Measurements from ENCODE around the gene ABTB2. TPM values are rescaled to one million over a fixed set of nuclear protein-coding genes. Genes with fewer than 3 reads are reported as not detected.

Gene ABTB2
- total RNA-seq, 1 donor from 2014 or later: 9.8 TPM

- DNase-seq (ENCODE audit: low spot score): peak; percentile 51
Observed at GRCh38 chr11:34341931-34342533, 15.8 kb downstream of the ABTB2 start.

- no peak for DNase-seq (ENCODE audit: low spot score)
Observed at GRCh38 chr11:34341096-34341495, 16.7 kb downstream of the ABTB2 start.

GRCh38 chr11:34340653-34341052 is 17.2 kb downstream of the ABTB2 start:
- DNase-seq (ENCODE audit: low spot score): no peak

- DNase-seq (ENCODE audit: low spot score): no peak
Observed at GRCh38 chr11:34339149-34340064, 18.4 kb downstream of the ABTB2 start.

GRCh38 chr11:34337016-34337415 is 20.8 kb downstream of the ABTB2 start:
- DNase-seq (ENCODE audit: low spot score): no peak

DNA sequence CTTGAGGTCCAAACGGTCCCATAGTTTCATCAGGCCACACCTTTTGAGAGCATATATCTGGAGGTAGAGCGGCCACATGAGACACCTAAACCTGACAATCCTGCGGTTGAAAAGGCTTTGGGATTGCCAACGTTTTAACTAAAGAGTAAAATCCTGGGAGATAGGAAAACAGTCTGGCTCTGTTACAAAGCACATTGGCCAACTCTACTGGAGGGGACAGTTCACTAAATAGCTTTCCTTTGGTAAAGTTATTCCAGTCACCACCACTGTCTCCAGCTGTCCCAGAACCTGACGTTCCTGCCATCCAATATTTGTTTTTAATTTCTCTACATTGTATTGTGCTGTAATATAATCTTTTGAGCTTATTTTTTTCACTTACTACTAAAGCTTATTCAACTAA is 22.0 kb downstream of the ABTB2 start:
- DNase-seq (ENCODE audit: low spot score): no peak

- DNase-seq (ENCODE audit: low spot score): no peak
Observed at GRCh38 chr11:34335331-34335730, 22.5 kb downstream of the ABTB2 start.

- no peak for DNase-seq (ENCODE audit: low spot score)
Observed at GRCh38 chr11:34333787-34334186, 24.0 kb downstream of the ABTB2 start.

- no peak for DNase-seq (ENCODE audit: low spot score)
Observed at GRCh38 chr11:34332524-34332923, 25.3 kb downstream of the ABTB2 start.

DNA sequence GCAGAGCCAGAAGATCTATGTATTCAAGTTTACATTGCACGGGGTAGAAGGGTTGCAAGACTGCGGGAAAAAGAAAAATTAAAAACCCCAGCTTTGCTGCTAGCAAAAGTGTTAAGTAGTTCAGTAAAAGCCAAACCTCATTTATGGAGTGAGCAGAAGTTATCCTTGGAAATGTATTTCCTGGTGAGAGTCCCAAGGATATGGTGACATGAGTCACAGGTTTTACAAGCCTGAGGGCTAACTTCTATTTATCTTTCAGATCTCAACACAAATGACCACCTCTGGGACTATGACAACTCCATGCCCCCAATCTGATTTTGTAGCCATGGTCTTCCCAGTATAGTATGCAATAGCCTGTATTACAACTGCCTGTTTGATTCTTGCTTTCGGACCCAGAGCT is 26.1 kb downstream of the ABTB2 start:
- DNase-seq (ENCODE audit: low spot score): no peak

DNA sequence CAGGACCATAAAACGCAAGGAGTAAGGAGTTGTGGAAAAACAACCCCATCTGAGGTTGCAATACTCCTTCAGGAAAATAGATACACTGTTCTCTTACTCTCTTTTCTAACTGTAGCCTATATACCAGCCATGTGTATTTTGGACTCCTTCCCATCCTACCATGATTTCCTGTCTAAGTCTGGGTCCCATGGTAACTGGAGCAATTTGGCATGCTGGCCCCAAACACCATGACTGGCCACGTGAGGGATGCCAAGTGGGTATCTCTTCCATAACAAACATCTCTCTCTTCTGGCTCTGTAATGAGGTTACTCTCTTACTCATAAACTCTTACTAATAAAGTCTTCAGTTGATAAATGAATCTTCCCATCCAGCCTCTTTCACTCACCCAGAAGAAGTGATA is 26.5 kb downstream of the ABTB2 start:
- no peak for DNase-seq (ENCODE audit: low spot score)

DNA sequence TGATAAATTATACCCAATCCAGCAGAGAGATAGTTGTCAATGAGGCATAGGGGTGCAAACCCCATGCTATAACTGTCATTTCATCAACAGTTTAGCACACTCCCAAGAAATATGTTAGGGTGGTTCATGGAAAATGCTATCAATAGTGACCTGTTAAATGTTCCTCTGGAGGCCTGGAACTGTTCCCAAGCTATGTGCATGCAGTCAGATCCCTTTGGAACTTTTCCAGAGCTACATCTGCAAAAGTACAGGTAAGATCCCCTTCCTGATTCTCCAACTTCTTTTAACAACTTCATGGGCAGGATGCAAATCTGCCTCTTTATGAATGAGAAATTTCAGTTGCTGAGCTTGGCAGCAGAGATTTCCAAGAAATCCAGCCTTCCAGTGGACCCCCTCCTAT is 27.2 kb downstream of the ABTB2 start:
- no peak for DNase-seq (ENCODE audit: low spot score)

- no peak for DNase-seq (ENCODE audit: low spot score)
Observed at GRCh38 chr11:34329876-34330275, 27.9 kb downstream of the ABTB2 start.

DNA sequence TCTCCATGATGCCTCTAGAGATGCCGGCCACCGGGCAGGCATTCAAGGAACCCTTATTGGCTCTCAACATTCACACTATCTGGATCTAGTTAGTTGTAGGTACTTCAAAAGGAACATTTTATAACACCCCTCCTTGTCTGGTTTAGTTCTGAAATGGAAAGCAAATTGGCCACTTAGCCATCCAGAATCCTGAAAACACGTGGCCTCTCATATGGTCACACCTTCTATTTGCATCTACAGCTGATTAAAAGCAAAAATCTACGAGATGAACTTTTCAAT is 29.2 kb downstream of the ABTB2 start:
- DNase-seq (ENCODE audit: low spot score): no peak

- peak; percentile 59 for DNase-seq (ENCODE audit: low spot score)
Observed at GRCh38 chr11:34327804-34328631, 29.8 kb downstream of the ABTB2 start.

- DNase-seq (ENCODE audit: low spot score): no peak
Observed at GRCh38 chr11:34324466-34324865, 33.3 kb downstream of the ABTB2 start.

GRCh38 chr11:34323601-34324000 is 34.2 kb downstream of the ABTB2 start:
- DNase-seq (ENCODE audit: low spot score): no peak

DNA sequence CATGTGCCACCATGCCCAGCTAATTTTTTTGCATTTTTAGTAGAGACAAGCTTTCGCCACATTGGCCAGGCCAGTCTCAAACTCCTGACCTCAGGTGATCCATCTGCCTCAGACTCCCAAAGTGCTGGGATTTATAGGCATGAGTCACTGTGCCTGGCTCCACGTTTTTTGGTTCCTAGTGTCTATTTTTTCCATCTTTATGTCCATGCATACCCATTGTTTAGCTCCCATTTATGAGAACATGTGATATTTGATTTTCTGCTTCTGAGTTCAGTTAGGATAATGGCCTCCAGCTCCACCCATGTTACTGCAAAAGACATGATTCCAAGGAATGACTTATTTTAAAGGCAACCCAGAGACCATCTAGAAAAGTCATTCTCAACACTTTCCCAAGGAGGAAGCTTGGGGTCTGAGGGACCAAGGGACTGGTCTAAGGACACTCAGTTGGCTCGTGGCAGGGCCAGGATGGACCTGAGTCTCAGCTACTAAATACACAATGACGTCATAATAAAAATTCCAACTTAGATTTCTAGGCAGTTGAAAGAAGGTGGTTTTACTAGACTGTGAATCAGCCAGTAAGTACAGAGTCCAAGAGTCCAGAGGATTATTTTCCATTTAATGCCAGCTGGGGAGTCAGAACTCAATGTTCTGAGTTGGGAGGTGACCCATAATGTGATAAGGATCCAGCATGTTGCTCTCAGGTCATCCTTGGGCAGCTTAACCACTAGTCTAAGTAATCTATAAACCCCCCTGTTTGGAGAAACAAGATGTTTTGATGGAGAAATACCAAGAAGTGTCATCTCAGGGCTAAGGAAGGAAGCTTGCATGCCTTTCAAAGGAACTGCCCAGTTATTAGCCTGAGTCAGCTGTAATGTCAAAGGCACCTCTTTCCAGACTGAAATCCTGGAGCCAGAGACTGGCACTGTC is 39.4 kb downstream of the ABTB2 start:
- peak; percentile 45 for DNase-seq (ENCODE audit: low spot score)

DNA sequence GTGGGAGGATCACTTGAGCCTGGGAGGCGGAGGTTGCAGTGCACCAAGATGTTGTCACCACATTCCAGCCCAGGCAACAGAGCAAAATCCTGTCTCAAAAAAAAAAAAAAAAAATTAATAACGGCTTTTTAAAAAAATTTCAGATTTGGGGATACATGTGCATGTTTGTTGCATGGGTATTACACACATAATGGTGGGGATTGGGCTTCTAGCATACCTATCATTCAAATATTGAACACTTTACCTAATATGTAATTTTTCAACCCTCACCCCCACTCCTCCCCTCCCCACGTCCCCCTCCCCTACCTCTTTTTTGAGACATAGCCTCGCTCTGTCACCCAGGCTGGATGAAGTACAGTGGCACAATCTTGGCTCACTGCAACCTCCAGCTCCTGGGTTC is 40.1 kb downstream of the ABTB2 start:
- no peak for DNase-seq (ENCODE audit: low spot score)

- DNase-seq (ENCODE audit: low spot score): no peak
Observed at GRCh38 chr11:34317036-34317360, 40.8 kb downstream of the ABTB2 start.

DNA sequence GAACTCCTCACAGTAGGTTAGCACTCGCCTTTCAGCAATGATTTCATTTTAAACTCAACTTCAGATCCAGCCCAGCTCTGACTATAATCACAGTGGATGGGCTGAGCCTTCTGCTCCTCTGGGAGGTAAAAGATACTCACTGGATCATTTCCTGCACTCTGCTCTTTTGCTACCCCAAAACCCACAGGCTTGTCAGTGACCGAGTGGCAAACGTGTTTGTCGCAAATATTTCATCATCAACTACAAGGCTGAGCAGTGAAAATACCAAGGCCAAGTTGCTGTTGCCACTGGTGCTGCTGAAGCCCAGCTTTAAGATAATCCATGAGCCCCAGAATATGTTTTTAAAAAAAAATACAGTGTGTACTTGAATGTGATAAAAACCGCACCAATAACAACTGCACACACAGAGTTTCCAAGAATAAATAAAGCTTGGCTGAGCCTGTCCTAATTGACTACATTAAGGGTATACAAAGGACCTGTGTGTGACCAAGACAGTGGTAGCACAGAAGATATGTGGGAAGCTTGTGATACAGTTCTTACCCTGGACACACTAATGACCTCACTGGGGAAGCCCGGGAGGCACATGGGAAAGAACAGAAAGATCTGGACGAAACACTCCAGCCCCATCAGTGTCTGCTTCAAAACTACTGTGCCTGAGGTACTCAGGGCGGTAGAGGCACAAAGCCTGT is 41.3 kb downstream of the ABTB2 start:
- no peak for DNase-seq (ENCODE audit: low spot score)
